GM12878 (cell line): Measurements from ENCODE around the gene SLC9C1. TPM values are rescaled to one million over a fixed set of nuclear protein-coding genes. Genes with fewer than 3 reads are reported as not detected.

Experiments
- ATAC-seq: fragments of 200-7000 bp; cut with Tn5 transposase; 3 replicates; pipeline ENCODE4 v1.9.1; 2020; ENCODE audit warnings: mild to moderate bottlenecking, moderate library complexity
- BruUV-seq: library from RNA; stranded (reverse); fragments of 400-500 nt; replicated peaks from 2 replicates; lab custom pipeline; 2021; lab: Mats Ljungman, UMichigan
- CTCF ChIA-PET: fragments of 300-600 bp; sonication (Branson Sonifier 250); formaldehyde crosslinking; extraction: SDS; loops from one replicate; lab custom pipeline; 2021; ENCODE audit warnings: inconsistent platforms; lab: Yijun Ruan, JAX
- POLR2A ChIA-PET: fragments of 350-600 bp; formaldehyde crosslinking; extraction: SDS; loops from one replicate; lab custom pipeline; 2021; ENCODE audit warnings: inconsistent platforms; lab: Charles Lee
- RAD21 ChIA-PET: fragments of 300-600 bp; sonication (Branson Sonifier 250); formaldehyde crosslinking; loops from one replicate; lab custom pipeline; 2023; ENCODE audit warnings: antibody characterized with exemption; ENCODE audit not compliant: unreplicated experiment; lab: Charles Lee
- SMC1A ChIA-PET: fragments of 300-600 bp; sonication (Branson Sonifier 250); formaldehyde crosslinking; loops from one replicate; lab custom pipeline; 2023; ENCODE audit not compliant: unreplicated experiment, uncharacterized antibody; lab: Charles Lee
- DNase-seq: peaks from one replicate; pipeline ENCODE4 v3.0.0-alpha.2; 2011; ENCODE audit warnings: low read depth, low spot score
- FAIRE-seq: peaks from 3 replicates; lab custom pipeline; 2011; peaks lifted over from hg19 to GRCh38; lab: Jason Lieb, UNC
- H2AFZ ChIP-seq: 2 replicates; pipeline ENCODE4 v1.6.0; 2011; ENCODE audit warnings: low read depth, low read length, control low read depth; ENCODE audit not compliant: control insufficient read depth
- H3K27ac ChIP-seq: 2 replicates; pipeline ENCODE4 v1.5.1; 2011; ENCODE audit warnings: control low read depth; ENCODE audit not compliant: control insufficient read depth, insufficient read depth
- H3K27me3 ChIP-seq, 2 experiments: replicated peaks in 1 of 2; 2 replicates each; pipeline versions ENCODE4 v1.6.0 to v1.6.1; 2011; ENCODE audit warnings: low read length in 1 of 2; ENCODE audit not compliant: control insufficient read depth in 2 of 2, insufficient read depth in 2 of 2
- H3K36me3 ChIP-seq, 2 experiments: 2 replicates each; pipeline ENCODE4 v1.5.1; 2011; ENCODE audit warnings: low read length in 1 of 2; ENCODE audit not compliant: control insufficient read depth in 2 of 2, insufficient read depth in 2 of 2
- H3K4me1 ChIP-seq: 2 replicates; pipeline ENCODE4 v1.6.1; 2011; ENCODE audit warnings: mild to moderate bottlenecking, low read length, moderate library complexity, mixed read lengths; ENCODE audit not compliant: control insufficient read depth, insufficient read depth
- H3K4me2 ChIP-seq: 2 replicates; pipeline ENCODE4 v1.6.0; 2011; ENCODE audit warnings: control low read depth; ENCODE audit not compliant: control insufficient read depth, insufficient read depth
- H3K4me3 ChIP-seq: fragments of 200-600 bp; sonication (generic); 2 replicates; pipeline ENCODE4 v1.5.1; 2016
- H3K79me2 ChIP-seq: 2 replicates; pipeline ENCODE4 v1.6.0; 2011; ENCODE audit warnings: low read length; ENCODE audit not compliant: control insufficient read depth, insufficient read depth
- H3K9ac ChIP-seq: 2 replicates; pipeline ENCODE4 v1.8.0; 2011; ENCODE audit warnings: low read length, control low read depth, mixed read lengths; ENCODE audit not compliant: control insufficient read depth, insufficient read depth
- H3K9me3 ChIP-seq: replicated peaks from 3 replicates; pipeline ENCODE4 v1.5.1; 2011; ENCODE audit warnings: mild to moderate bottlenecking, low read length; ENCODE audit not compliant: control insufficient read depth, insufficient read depth
- H4K20me1 ChIP-seq: 2 replicates; pipeline ENCODE4 v1.6.0; 2011; ENCODE audit not compliant: control insufficient read depth, insufficient read depth
- ETV6 ChIP-seq, 2 experiments: fragments of 450-650 bp in 1 of 2; IDR thresholded peaks in 1 of 2; conservative IDR thresholded peaks in 1 of 2; 2 replicates each; pipeline ENCODE4 v1.6.1; 2014; ENCODE audit warnings: antibody characterized with exemption in 1 of 2, borderline replicate concordance in 1 of 2, low read depth in 1 of 2, mild to moderate bottlenecking in 1 of 2, moderate library complexity in 1 of 2
- FOXK2 ChIP-seq: fragments of 450-650 bp; IDR thresholded peaks from 2 replicates; pipeline ENCODE4 v1.6.1; 2017; ENCODE audit warnings: mild to moderate bottlenecking, moderate library complexity
- FOXM1 ChIP-seq: IDR thresholded peaks from 2 replicates; pipeline ENCODE4 v1.6.1; 2012; ENCODE audit warnings: low read depth, mild to moderate bottlenecking, inconsistent platforms, low read length, moderate library complexity
- NBN ChIP-seq: fragments of 450-650 bp; IDR thresholded peaks from 2 replicates; pipeline ENCODE4 v1.6.1; 2016
- POLR2AphosphoS2 ChIP-seq: IDR thresholded peaks from 2 replicates; pipeline ENCODE4 v1.6.1; 2011; ENCODE audit warnings: low read depth, mild to moderate bottlenecking, low read length, improper control_type of control experiment, moderate library complexity
- REST ChIP-seq: IDR thresholded peaks from 2 replicates; pipeline ENCODE4 v1.6.1; 2012; ENCODE audit warnings: mild to moderate bottlenecking, low read depth, low read length
- ZBTB4 ChIP-seq: fragments of 450-650 bp; formaldehyde crosslinking; IDR thresholded peaks from 2 replicates; pipeline ENCODE4 v1.4.0; 2022; ENCODE audit warnings: mild to moderate bottlenecking, moderate library complexity
- ZNF622 ChIP-seq: fragments of 450-650 bp; IDR thresholded peaks from 2 replicates; pipeline ENCODE4 v1.6.1; 2017; ENCODE audit warnings: mild to moderate bottlenecking, inconsistent platforms
- WGBS: methylation state at CpG from one replicate; pipeline ENCODE4 v1.1.6; 2016; ENCODE audit warnings: low lambda C conversion rate; ENCODE audit not compliant: insufficient replicate concordance, insufficient coverage; ENCODE audit errors: missing lambda C conversion rate; 5-methylcytosine and 5-hydroxymethylcytosine counted together
- in situ Hi-C: fragments of 300-500 bp; cut with MboI; formaldehyde crosslinking; loops from 9 replicates; pipeline ENCODE4 v1.14.3; 2018; ENCODE audit warnings: mixed read lengths
- intact Hi-C: fragments of 100-400 bp; cut with micrococcal nuclease; formaldehyde crosslinking; loops from one replicate; pipeline ENCODE4 v1.14.2; 2022; ENCODE audit not compliant: unreplicated experiment
- polyA plus RNA-seq, 11 experiments: library from polyadenylated mRNA; depleted of rRNA in 4 of 11; unstranded in 6 of 11; stranded (reverse) in 5 of 11; fragments of >200 nt; fragmentation: Nextera tagmentation in 4 of 11; fragmentation: Illumina TruSeq in 1 of 11; extraction: Ambion mirVana in 4 of 11; extraction: Trizol in 1 of 11; gene quantifications; 1 replicate in 1 of 11; 2 replicates in 10 of 11; pipeline versions ENCODE4 v1.2.1 to v1.2.3, GENCODE V29; 2011 to 2016; ENCODE audit warnings: inconsistent platforms in 2 of 11, missing spikeins in 2 of 11, low read depth in 1 of 11
- total RNA-seq, 4 experiments: library from RNA; depleted of rRNA in 3 of 4; stranded (reverse); fragments of >200 nt in 3 of 4; fragmentation: Illumina TruSeq in 1 of 4; extraction: Trizol in 1 of 4; gene quantifications; 2 replicates each; pipeline versions ENCODE4 v1.2.1 to v1.2.3, GENCODE V29; 2013 to 2021

The SLC9C1 gene
- total and polyA plus RNA-seq, 10 of the 15 experiments (the other 5 are each of a cell fraction or from before 2014, with no cell fraction given): not detected

GRCh38 chr3:112138219-112138969 is 155.6 kb downstream of the SLC9C1 start:
- 0% methylated on average over 1 of the region's 1 CpG for WGBS
- ChIA-PET SMC1A (interaction anchor here (0.8 to 18.5 kb wide), 40 partner anchors 9 to 596 kb away, joined by 3 to 489 read pairs (median 5); partner anchors contain the start of genes BTLA, CD200 and SLC9C1), RAD21 (interaction anchor here (1.0 to 17.9 kb wide), 28 partner anchors 11 to 424 kb away, joined by 3 to 457 read pairs (median 6); partner anchors contain the start of genes ATG3, CD200, SLC35A5 and SLC9C1), CTCF (interaction anchor here (0.7 to 18.1 kb wide), 29 partner anchors 13 to 841 kb away, joined by 3 to 226 read pairs (median 6); partner anchors contain the start of genes BTLA, CD200 and SLC9C1), POLR2A (interaction anchor here (0.5 to 4.5 kb wide), 11 partner anchors 11 to 420 kb away, joined by 3 to 21 read pairs (median 3); partner anchors contain the start of gene BTLA)
- Histone ChIP-seq H3K36me3 (no peaks in the 10 kb centered on the region), H3K9me3 (no peaks in the 10 kb centered on the region; the same call in 2 of the 3 replicates), H3K79me2 (peaks cover 18% of the 10 kb centered on the region), H3K4me1 (peaks cover 46% of the 10 kb centered on the region), H3K4me2 (no peak overlapping the region), H3K27me3 (no peaks in the 10 kb centered on the region), H3K4me3 (no peak overlapping the region), H3K27ac (no peak overlapping the region), H4K20me1 (no peaks in the 10 kb centered on the region), H2AFZ (peak overlapping the region; percentile 76), H3K9ac (no peak overlapping the region)
- intact Hi-C loops: loop anchor here (10.0 kb wide), 1 partner anchor 356 kb away; the partner anchor contains the start of gene BTLA
- no TSS peak for BruUV-seq
- no peak for ATAC-seq
- in situ Hi-C loops: loop anchor here (5.0 kb wide), 1 partner anchor 154 kb away; the partner anchor contains the start of gene SLC9C1
- no peak for FAIRE-seq
- TF ChIP-seq ETV6 (conservative IDR thresholded peaks at IDR 0.05 in 1 of 2, IDR thresholded peaks at IDR 0.05 in 1 of 2; ENCODE audit: borderline replicate concordance in 1 of 2, low read depth in 1 of 2) (no peak), FOXK2 (no peak), NBN (no peak), POLR2AphosphoS2 (no peak), FOXM1 (no peak), ZBTB4 (no peak), REST (no peak), ZNF622 (no peak)
- DNase-seq: no peak
